Measurements from ENCODE around the gene TXNRD1.
A peak's percentile ranks its signal among the peaks of the same experiment; 100 is the strongest.
"Not testable (repeated sequence)": the region's sequence is repeated elsewhere in the genome, so short reads cannot be mapped to it uniquely, and the experiment has no call there.

The TXNRD1 gene

GRCh38 chr12:104215638-104216297 is at the start of gene TXNRD1:
TXNRD1 (plus strand) TSS chr12:104215779; CDS start chr12:104215803, 24 bp downstream.
- peak; percentile 80 for ATAC-seq

- ATAC-seq, result no peak
Observed at GRCh38 chr12:104165801-104166200, 49.8 kb upstream of the TXNRD1 start.

- no peak for ATAC-seq
Observed at GRCh38 chr12:104166465-104166864, 49.1 kb upstream of the TXNRD1 start.

GRCh38 chr12:104167519-104168458 is 47.8 kb upstream of the TXNRD1 start:
- no peak for ATAC-seq

GRCh38 chr12:104168596-104168995 is 47.0 kb upstream of the TXNRD1 start:
- no peak for ATAC-seq

GRCh38 chr12:104171785-104172569 is 43.6 kb upstream of the TXNRD1 start:
- no peak for ATAC-seq

- ATAC-seq, result no peak
Observed at GRCh38 chr12:104172570-104172947, 43.0 kb upstream of the TXNRD1 start.

GRCh38 chr12:104173804-104174203 is 41.8 kb upstream of the TXNRD1 start:
- ATAC-seq, result not testable (repeated sequence)

GRCh38 chr12:104175726-104176247 is 39.8 kb upstream of the TXNRD1 start:
- no peak for ATAC-seq

GRCh38 chr12:104177336-104177662 is 38.3 kb upstream of the TXNRD1 start:
- no peak for ATAC-seq

- no peak for ATAC-seq
Observed at GRCh38 chr12:104177663-104178501, 37.7 kb upstream of the TXNRD1 start.

- ATAC-seq, result no peak
Observed at GRCh38 chr12:104180374-104180773, 35.2 kb upstream of the TXNRD1 start.

GRCh38 chr12:104181313-104181712 is 34.3 kb upstream of the TXNRD1 start:
- no peak for ATAC-seq

- no peak for ATAC-seq
Observed at GRCh38 chr12:104182144-104182543, 33.4 kb upstream of the TXNRD1 start.

GRCh38 chr12:104182621-104183378 is 32.8 kb upstream of the TXNRD1 start:
- ATAC-seq, result no peak

GRCh38 chr12:104183443-104183842 is 32.1 kb upstream of the TXNRD1 start:
- no peak for ATAC-seq

- no peak for ATAC-seq
Observed at GRCh38 chr12:104187446-104188155, 28.0 kb upstream of the TXNRD1 start.

GRCh38 chr12:104188534-104188933 is 27.0 kb upstream of the TXNRD1 start:
- no peak for ATAC-seq

GRCh38 chr12:104189915-104190555 is 25.5 kb upstream of the TXNRD1 start:
- ATAC-seq, result no peak

- no peak for ATAC-seq
Observed at GRCh38 chr12:104190641-104191176, 24.9 kb upstream of the TXNRD1 start.

Measured in activated CD4-positive, CD25-positive, alpha-beta regulatory T cell treated with anti-CD3 and anti-CD28 coated beads, Interleukin-2, amount 50 U/mL, for 24 hours (primary cell).